Measurements from ENCODE around the gene CUTA. TPM values are rescaled to one million over a fixed set of nuclear protein-coding genes. Genes with fewer than 3 reads are reported as not detected.

Gene CUTA
- total and polyA plus RNA-seq, 2 of the 13 experiments (the other 11 are each of a cell fraction or from before 2014, with no cell fraction given): 170 to 180 TPM

DNA sequence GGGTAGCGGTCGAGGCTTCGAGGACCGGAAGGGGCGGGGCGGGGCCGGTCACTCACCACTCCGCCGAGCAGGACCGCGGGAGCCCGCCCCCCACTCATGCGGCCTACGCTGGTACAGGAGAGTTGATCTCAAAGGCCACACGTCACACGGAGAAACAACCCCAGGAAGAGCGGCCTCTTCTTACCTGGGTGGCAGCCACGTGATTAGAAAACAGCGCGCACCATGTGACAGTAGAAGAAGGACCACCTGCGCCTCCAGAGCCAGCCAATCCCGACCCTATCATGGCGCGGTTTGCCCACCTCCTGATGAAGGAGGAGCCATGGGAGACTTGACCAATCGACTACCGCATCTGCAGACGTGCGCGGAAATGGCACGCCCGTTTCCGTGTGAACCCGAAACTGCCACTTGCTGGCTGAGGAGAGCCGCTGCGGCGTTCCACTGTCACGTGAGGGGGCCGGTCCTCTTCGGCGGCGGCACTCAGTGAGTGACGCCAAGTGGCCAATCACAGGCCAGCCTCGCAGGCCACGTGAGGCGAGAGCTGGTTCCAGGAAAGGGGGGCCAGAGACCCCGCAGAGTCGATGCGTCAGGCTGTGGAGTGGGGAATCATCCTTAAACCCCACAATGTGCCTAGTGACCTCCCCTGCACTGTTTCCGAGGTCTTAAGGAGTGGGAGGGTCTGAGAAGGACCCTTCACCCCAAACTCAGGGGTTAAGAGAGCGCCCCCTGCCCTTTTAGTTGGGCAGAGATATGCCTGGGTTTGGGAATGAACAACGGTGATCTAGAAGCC is at the start of gene CUTA (continued):
- TF ChIP-seq, protein P1, sequence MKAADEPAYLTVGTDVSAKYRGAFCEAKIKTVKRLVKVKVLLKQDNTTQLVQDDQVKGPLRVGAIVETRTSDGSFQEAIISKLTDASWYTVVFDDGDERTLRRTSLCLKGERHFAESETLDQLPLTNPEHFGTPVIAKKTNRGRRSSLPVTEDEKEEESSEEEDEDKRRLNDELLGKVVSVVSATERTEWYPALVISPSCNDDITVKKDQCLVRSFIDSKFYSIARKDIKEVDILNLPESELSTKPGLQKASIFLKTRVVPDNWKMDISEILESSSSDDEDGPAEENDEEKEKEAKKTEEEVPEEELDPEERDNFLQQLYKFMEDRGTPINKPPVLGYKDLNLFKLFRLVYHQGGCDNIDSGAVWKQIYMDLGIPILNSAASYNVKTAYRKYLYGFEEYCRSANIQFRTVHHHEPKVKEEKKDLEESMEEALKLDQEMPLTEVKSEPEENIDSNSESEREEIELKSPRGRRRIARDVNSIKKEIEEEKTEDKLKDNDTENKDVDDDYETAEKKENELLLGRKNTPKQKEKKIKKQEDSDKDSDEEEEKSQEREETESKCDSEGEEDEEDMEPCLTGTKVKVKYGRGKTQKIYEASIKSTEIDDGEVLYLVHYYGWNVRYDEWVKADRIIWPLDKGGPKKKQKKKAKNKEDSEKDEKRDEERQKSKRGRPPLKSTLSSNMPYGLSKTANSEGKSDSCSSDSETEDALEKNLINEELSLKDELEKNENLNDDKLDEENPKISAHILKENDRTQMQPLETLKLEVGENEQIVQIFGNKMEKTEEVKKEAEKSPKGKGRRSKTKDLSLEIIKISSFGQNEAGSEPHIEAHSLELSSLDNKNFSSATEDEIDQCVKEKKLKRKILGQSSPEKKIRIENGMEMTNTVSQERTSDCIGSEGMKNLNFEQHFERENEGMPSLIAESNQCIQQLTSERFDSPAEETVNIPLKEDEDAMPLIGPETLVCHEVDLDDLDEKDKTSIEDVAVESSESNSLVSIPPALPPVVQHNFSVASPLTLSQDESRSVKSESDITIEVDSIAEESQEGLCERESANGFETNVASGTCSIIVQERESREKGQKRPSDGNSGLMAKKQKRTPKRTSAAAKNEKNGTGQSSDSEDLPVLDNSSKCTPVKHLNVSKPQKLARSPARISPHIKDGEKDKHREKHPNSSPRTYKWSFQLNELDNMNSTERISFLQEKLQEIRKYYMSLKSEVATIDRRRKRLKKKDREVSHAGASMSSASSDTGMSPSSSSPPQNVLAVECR (CRISPR knock-in tag; IDR thresholded peaks at IDR 0.05; ENCODE audit: borderline replicate concordance): peak; percentile 97; the same call in 1 of the 2 replicates
- TF ChIP-seq RBM39 (IDR thresholded peaks at IDR 0.05; ENCODE audit: low read depth, low read length, poor library complexity, severe bottlenecking): peak; percentile 64
- no peak; the same call in 1 of the 2 replicates for TF ChIP-seq SMARCC2 (IDR thresholded peaks at IDR 0.05)
- TF ChIP-seq NCOR1 (IDR thresholded peaks at IDR 0.05; ENCODE audit: borderline replicate concordance, low read length): no peak
- TF ChIP-seq XBP1 (CRISPR knock-in tag; IDR thresholded peaks at IDR 0.05): 0 out of 2 replicates have a peak, but pooled peaks have one; percentile 51
- TF ChIP-seq, protein P2, sequence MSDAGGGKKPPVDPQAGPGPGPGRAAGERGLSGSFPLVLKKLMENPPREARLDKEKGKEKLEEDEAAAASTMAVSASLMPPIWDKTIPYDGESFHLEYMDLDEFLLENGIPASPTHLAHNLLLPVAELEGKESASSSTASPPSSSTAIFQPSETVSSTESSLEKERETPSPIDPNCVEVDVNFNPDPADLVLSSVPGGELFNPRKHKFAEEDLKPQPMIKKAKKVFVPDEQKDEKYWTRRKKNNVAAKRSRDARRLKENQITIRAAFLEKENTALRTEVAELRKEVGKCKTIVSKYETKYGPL (CRISPR knock-in tag; IDR thresholded peaks at IDR 0.05): peak; percentile 52; the same call in 1 of the 2 replicates
- TF ChIP-seq ZNF136 (CRISPR knock-in tag; IDR thresholded peaks at IDR 0.05; ENCODE audit: low read depth): peak; percentile 83; the same call in 1 of the 2 replicates
- TF ChIP-seq ZNF773 (CRISPR knock-in tag; IDR thresholded peaks at IDR 0.05; ENCODE audit: borderline replicate concordance): no peak
- TF ChIP-seq ZKSCAN8 (CRISPR knock-in tag; IDR thresholded peaks at IDR 0.05; ENCODE audit: borderline replicate concordance): peak; percentile 6; the same call in 1 of the 2 replicates
- TF ChIP-seq FOXJ3 (CRISPR knock-in tag; IDR thresholded peaks at IDR 0.05; ENCODE audit: borderline replicate concordance): peak; percentile 61; the same call in 1 of the 2 replicates
- TF ChIP-seq PAWR (CRISPR knock-in tag; IDR thresholded peaks at IDR 0.05; ENCODE audit: borderline replicate concordance): peak; percentile 92; the same call in 1 of the 2 replicates
- TF ChIP-seq, protein P3, sequence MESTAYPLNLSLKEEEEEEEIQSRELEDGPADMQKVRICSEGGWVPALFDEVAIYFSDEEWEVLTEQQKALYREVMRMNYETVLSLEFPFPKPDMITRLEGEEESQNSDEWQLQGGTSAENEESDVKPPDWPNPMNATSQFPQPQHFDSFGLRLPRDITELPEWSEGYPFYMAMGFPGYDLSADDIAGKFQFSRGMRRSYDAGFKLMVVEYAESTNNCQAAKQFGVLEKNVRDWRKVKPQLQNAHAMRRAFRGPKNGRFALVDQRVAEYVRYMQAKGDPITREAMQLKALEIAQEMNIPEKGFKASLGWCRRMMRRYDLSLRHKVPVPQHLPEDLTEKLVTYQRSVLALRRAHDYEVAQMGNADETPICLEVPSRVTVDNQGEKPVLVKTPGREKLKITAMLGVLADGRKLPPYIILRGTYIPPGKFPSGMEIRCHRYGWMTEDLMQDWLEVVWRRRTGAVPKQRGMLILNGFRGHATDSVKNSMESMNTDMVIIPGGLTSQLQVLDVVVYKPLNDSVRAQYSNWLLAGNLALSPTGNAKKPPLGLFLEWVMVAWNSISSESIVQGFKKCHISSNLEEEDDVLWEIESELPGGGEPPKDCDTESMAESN (CRISPR knock-in tag; conservative IDR thresholded peaks at IDR 0.05): peak; percentile 72
- TF ChIP-seq ZSCAN22 (CRISPR knock-in tag; IDR thresholded peaks at IDR 0.05): peak; percentile 77; the same call in 1 of the 2 replicates
- TF ChIP-seq ZNF615 (CRISPR knock-in tag; IDR thresholded peaks at IDR 0.05; ENCODE audit: borderline replicate concordance): no peak
- peak; percentile 94 for TF ChIP-seq POLR2AphosphoS5 (IDR thresholded peaks at IDR 0.05; ENCODE audit: low read depth, low read length)
- no peak for TF ChIP-seq NR3C1 (CRISPR knock-in tag; IDR thresholded peaks at IDR 0.05)
- no peak; the same call in 1 of the 2 replicates for TF ChIP-seq ZSCAN20 (CRISPR knock-in tag; IDR thresholded peaks at IDR 0.05; ENCODE audit: borderline replicate concordance)
- TF ChIP-seq, protein P4, sequence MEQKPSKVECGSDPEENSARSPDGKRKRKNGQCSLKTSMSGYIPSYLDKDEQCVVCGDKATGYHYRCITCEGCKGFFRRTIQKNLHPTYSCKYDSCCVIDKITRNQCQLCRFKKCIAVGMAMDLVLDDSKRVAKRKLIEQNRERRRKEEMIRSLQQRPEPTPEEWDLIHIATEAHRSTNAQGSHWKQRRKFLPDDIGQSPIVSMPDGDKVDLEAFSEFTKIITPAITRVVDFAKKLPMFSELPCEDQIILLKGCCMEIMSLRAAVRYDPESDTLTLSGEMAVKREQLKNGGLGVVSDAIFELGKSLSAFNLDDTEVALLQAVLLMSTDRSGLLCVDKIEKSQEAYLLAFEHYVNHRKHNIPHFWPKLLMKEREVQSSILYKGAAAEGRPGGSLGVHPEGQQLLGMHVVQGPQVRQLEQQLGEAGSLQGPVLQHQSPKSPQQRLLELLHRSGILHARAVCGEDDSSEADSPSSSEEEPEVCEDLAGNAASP (CRISPR knock-in tag; IDR thresholded peaks at IDR 0.05; ENCODE audit: borderline replicate concordance): peak; percentile 36; the same call in 1 of the 2 replicates
- peak in 1 of 2 experiments; percentile 78; a peak in 2 of 4 replicates for TF ChIP-seq POLR2A (IDR thresholded peaks at IDR 0.05; ENCODE audit: insufficient read depth in 1 of 2, low read depth in 2 of 2, low read length in 2 of 2)
- TF ChIP-seq ZZZ3 (CRISPR knock-in tag; IDR thresholded peaks at IDR 0.05; ENCODE audit: borderline replicate concordance): peak; percentile 90; the same call in 1 of the 2 replicates
- TF ChIP-seq KDM1A (CRISPR knock-in tag; IDR thresholded peaks at IDR 0.05): no peak

All from HepG2 (cell line).